Pons (tissue), 1 donor: ENCODE measurements around the gene ZNF580.

ENCODE experiments used
- DNase-seq: peaks from one replicate; pipeline ENCODE4 v3.0.0-alpha.2; 2016; ENCODE audit warnings: low spot score

The ZNF580 gene

DNA sequence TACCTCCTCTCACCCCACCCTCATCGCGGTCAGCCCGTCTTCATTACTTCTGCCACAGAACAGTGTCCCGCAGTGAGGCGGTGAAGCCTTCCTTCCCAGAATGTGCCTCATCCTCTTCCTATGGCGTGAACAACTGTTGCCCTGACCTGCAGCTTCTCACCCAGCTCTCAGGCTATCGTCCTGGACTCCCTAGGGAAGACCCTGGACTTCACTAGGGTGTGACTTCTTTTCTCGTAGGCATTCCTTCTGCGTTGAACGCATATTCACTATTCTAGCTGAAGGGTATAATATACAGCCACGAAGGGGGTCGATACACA is 34.4 kb upstream of the ZNF580 start:
- no peak for DNase-seq

DNA sequence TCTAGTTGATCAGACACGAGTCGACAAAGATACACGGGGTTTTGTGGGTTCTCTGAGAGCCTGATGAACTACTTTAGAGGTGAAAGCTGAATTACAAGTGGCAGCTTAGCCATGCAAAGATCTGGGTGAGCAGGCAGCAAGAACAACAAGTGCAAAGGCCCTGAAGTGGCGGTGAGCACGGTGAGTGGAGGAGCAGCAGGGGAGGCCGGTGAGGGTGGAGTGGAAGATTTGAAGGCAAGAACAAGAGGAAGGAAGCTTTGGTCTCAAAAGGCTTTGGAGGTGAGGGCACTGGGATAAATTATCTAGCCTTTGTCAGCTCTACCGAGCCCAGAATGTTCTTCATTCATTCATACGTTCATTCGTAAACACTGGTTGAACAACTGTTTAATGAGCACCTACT is 34.0 kb upstream of the ZNF580 start:
- no peak for DNase-seq

DNA sequence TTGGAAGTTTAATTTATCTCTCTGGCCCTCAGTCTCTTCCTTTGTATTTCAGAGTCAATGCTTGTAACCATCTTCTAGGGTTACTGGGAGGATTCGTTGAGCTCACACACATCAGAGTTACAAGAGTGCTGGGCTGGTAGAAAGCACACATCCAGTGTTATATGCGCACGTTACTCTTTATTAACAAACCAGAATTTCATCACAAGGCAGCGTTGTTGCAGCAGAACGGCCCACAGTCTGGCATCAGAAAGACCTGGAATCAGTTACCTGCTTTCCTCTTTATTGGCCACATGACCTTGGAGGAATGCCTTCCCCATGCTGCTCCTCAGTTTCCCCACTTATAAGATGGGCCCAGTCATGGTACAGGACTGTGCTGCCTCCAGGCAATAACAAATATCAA is 31.5 kb upstream of the ZNF580 start:
- DNase-seq = no peak

DNA sequence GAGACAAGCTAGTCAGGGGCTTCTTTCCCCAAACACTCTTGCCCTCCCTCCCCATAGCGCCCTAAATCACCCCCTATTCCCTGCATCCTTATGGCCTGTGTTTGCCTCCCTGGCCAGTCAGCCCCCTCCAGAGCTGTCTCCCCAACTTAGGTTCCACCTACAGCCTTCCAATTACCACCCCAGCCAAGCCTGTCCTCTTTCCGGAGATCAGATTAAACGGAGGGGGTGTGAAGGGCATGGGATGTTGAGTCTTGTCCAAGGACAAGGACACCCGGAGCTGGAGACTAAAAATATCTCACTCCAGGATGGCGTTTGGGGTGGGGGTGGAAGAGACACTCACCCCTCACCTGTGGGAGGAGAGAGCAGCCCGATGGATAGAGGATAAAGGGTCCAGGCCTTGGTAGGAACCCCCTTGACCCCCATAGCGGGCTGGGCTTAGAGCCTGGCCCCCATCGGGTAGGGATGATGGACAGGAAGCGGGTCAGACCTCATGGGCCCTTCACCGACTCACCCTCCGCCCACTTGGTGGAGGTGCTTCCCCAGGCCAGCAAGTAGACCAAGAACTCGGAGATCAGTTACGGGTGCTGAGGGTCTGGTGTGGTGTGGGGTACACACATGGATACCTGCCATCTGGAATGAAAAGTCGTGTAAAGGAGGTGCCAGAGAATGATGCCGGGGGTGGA is 29.4 kb upstream of the ZNF580 start:
- DNase-seq = no peak

DNA sequence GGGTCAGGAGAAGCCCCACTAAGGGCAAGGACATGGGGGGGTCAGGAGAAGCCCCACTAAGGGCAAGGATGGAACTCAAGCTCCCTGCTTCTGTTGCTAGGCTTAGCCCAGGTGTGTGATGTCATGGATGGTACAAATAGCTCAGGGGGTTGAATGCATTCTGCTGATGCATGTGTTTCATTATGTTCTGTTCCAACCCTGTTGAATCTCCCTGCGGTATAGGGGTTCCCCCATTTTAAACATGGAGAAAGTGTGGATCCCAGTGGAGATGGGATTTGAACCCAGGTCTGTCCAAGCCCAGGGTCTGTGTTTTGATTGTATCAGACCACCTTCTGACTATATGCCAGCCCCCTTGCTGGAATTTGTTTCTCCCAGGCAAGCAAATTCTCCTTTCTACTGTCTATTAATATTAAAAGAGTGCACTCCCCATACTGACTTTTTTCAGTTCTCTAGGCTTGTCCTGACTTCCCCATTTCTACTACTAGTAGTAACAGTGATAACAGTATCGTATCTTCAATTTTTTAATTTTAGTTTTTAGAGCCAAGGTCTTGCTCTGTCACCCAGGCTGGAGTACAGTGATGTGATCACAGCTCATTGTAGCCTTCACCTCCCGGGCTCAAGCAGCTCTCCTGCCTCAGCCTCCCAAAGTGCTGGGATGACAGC is 28.7 kb upstream of the ZNF580 start:
- no peak for DNase-seq

DNA sequence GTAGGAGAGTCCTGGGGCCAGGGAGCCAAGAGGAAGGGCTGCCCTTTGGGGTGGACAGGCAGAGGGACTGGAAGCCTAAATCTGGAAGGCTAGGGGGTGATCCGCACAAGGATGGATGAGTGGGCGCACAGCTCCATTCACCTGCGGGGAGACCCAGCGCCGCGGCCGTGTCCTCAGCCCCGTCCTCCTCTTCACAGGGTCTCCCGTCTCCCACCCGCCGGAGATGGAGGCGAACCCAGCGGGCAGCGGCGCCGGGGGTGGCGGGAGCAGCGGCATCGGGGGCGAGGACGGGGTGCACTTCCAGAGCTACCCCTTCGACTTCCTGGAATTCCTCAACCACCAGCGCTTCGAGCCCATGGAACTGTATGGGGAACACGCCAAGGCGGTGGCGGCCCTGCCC is 27.4 kb upstream of the ZNF580 start:
- no peak for DNase-seq

DNA sequence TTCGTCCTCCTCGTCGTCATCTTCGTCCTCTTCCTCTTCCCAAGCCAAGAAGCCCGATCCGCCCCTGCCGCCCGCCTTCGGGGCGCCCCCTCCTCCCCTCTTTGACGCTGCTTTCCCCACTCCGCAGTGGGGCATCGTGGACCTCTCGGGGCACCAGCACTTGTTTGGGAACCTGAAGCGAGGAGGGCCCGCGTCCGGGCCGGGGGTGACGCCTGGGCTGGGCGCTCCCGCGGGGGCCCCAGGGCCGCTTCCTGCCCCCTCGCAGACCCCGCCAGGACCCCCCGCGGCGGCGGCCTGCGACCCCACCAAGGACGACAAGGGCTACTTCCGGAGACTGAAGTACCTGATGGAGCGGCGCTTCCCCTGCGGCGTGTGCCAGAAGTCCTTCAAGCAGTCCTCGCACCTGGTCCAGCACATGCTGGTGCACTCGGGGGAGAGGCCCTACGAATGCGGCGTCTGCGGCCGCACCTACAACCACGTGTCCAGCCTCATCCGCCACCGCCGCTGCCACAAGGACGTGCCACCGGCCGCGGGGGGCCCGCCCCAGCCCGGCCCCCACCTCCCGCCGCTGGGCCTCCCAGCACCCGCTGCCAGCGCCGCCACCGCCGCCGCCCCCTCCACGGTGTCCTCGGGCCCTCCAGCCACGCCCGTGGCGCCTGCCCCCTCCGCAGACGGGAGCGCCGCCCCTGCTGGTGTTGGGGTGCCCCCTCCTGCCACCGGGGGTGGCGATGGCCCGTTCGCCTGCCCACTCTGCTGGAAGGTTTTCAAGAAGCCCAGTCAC is 26.7 kb upstream of the ZNF580 start:
- DNase-seq = no peak

DNA sequence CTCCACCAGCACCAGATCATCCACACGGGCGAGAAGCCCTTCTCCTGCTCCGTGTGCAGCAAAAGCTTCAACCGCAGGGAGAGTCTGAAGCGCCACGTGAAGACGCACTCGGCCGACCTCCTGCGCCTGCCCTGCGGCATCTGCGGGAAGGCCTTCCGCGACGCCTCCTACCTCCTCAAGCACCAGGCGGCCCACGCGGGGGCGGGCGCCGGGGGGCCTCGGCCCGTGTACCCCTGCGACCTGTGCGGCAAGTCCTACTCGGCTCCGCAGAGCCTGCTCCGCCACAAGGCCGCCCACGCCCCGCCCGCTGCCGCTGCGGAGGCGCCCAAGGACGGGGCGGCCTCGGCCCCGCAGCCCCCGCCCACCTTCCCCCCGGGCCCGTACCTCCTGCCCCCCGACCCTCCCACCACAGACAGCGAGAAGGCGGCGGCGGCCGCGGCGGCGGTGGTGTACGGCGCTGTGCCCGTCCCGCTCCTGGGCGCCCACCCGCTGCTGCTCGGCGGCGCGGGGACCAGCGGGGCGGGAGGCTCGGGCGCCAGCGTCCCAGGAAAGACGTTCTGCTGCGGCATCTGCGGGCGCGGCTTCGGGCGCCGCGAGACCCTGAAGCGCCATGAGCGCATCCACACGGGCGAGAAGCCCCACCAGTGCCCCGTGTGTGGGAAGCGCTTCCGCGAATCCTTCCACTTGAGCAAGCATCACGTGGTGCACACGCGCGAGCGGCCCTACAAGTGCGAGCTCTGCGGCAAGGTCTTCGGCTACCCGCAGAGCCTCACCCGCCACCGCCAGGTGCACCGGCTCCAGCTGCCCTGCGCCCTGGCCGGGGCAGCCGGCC is 25.9 kb upstream of the ZNF580 start:
- DNase-seq = no peak

DNA sequence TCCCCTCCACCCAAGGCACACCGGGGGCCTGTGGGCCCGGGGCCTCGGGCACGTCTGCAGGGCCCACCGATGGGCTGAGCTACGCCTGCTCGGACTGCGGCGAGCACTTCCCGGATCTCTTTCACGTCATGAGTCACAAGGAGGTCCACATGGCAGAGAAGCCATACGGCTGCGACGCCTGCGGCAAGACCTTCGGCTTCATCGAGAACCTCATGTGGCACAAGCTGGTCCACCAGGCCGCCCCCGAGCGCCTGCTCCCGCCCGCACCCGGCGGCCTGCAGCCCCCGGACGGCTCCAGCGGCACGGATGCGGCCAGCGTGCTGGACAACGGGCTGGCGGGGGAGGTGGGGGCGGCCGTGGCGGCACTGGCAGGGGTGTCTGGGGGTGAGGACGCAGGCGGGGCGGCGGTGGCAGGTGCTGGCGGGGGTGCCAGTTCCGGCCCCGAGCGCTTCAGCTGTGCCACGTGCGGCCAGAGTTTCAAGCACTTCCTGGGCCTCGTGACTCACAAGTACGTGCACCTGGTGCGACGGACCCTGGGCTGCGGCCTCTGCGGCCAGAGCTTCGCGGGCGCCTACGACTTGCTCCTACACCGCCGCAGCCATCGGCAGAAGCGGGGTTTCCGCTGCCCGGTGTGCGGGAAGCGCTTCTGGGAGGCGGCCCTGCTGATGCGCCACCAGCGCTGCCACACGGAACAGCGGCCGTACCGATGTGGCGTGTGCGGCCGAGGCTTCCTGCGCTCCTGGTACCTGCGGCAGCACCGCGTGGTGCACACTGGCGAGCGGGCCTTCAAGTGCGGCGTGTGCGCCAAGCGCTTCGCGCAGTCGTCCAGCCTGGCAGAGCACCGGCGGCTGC is 25.0 kb upstream of the ZNF580 start:
- no peak for DNase-seq

DNA sequence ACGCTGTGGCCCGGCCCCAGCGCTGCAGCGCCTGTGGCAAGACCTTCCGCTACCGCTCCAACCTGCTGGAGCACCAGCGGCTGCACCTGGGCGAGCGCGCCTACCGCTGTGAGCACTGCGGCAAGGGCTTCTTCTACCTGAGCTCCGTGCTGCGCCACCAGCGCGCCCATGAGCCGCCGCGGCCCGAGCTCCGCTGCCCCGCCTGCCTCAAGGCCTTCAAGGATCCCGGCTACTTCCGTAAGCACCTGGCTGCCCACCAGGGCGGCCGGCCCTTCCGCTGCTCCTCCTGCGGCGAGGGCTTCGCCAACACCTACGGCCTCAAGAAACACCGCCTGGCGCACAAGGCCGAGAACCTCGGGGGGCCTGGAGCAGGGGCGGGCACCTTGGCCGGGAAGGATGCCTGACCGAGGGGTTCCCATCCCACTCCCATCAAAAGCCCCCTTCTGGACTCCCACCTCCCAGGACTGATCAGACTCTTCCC is 24.4 kb upstream of the ZNF580 start:
- no peak for DNase-seq

DNA sequence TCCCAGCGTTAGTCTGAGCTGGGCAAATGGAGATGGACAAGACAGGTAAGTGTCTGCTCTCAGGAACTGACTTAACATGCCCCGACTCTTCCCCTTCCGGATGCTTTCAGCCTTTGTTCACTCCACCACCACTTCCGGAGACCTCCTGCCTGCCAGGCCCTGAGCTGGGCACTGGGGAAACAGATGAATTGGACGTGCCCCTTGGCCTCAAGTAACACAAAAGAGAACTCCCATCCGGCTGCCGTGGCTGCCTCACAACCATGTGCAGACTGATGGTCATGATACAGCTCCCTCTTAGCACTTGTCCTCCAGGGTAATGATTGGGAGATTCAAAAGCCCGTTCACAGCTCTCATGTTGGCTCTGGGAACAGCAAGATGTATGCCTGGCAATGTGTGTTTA is 23.4 kb upstream of the ZNF580 start:
- no peak for DNase-seq

DNA sequence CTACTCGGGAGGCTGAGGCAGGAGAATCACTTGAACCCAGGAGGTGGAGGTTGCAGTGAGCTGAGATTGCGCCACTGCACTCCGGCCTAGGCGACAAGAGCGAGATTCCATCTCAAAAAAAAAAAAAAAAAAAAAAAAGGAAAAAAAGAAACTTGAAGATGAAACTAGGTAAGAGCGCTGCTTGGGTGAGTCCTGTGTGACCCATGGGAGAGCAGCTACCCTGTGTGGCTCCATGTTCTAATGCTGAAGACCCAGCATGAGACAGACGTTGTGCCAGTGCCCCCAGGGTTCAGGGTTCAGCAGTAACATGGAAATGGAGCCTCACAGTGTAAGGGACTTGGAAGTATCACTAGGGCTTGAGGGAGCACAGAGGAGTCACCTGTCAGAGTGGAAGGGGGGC is 22.4 kb upstream of the ZNF580 start:
- DNase-seq = no peak

DNA sequence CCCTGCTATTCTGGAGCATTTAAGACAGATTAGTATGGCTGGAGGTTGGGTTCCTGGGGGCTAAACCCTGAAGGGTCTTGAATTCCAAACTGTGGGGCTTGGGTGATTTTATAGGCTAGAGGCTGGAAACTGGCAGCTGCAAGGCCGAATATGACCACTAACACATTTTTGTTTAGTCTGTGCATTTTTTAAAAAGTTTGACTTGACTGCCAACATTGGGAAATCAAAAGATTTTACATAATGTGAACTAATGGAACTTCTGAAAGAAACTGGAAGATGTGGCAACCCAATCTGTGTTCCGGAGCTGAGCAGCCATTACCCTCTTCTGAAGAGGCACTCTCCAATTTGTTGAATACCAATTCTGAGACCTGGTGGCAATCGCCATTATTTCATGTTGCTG is 21.5 kb upstream of the ZNF580 start:
- no peak for DNase-seq

DNA sequence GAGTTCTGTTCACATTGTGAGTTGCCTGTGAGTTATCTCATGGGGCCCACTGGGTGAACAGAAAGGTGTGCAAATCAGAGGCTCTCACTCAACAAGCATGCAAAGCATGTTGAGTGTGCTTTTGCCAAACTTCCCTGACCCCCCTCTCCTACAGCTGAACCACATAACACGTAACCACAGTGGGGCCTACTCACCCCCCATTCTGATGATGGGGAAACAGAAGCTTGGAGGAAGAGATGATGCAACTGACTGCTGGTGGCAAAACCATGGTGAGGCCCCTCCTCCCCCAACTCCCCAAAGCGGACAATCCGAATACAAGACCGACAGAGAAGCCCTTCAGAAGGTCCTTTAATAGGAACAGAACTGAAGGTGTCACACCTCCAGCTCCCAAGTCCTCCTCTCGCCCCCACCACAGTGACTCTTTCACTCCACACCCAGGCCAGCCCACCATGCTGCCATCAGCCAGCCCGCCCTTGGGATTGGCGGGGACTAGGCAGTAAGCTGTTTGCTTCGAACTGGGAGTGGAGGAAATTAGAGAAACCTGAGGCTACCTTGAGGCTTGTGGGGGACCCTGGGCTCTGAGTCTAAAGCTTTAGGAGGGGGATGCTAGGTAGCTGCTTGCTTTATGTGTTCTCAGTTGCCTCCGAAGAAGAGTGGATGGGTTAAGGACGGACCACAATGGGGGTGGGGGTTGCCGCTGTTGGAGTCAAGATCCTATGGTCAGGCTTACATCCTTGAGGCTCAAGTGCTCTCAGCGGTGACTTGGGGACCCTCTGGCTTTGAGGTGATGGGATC is 20.2 kb upstream of the ZNF580 start:
- DNase-seq = no peak

DNA sequence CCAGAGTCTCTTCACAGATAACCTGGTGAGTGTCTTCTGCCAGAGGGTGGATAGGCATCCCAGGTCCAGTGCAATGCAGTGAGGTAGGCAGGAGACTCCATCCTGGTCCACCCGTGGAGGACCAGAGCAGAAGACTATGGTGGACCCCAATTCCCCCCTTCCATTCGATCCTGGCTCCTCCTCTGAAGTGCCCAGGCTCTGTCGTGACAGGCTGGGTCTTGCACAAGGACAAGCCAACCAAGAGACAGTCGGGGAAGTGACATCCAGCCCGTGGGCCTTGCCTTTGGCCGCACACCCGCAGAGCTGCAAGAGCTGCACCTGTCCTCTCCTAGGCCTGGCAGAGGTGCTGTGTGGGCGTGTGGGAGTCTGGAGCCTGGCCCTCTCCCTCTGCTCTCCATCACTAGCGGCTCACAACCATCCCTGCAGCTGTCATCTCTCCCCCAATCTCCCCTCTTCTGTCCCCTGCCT is 19.6 kb upstream of the ZNF580 start:
- no peak for DNase-seq

DNA sequence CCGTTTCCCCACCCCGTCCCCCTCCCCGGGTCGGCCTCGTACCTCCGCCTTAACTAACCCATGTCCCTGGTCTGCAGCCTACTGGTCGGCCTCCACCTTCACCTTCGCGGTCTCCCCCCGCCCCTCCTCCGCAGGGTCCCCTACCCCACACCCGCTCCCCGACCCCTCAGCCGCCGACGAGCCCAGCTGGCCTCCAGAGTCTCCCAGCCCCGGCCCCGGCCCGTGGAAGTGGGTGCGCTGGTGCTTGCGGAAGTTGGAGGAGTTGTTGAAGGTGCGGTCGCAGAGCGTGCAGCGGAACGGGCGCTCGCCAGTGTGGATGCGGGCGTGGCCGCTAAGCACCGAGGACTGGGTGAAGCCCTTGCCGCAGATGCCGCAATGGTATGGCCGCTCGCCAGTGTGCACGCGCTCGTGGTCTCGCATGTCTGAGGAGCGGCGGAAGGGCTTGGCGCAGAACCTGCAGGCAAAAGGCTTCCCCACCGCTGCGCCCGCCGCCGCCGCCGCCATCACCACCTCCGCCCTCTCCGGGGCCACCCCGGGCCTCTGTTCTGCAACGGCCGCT is 19.1 kb upstream of the ZNF580 start:
- DNase-seq = no peak

DNA sequence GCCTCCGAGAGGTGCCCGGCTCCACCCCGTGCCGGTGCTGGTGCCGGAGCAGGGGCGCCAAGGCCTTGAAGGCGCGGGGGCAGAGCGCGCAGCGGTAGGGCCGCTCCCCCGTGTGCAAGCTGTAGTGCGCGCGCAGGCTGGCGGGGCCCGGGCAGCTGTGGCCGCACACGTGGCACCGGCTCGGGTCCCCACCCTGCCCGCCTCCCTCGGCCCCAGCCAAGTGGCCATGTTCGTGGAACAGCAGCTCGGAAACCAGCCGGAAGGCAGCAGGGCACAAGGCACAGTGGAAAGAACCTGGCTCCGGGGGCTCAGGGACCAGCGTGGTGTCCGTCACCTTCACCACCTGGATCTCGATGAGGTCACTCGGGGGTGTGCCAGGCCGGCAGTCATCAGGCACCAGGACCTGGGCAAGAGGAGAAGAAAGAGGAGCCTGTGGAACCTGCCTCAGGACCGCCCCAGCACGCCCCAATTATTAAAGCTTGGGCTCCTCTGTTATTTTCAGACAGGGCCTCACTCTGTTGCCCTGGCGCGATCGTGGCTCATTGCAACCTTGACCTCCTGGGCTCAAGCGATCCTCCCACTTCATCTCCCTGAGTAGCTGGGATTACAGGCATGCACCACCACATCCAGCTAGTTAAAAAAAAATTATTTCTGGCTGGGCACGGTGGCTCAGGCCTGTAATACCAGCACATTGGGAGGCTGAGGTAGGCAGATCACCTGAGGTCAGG is 18.4 kb upstream of the ZNF580 start:
- DNase-seq = no peak

DNA sequence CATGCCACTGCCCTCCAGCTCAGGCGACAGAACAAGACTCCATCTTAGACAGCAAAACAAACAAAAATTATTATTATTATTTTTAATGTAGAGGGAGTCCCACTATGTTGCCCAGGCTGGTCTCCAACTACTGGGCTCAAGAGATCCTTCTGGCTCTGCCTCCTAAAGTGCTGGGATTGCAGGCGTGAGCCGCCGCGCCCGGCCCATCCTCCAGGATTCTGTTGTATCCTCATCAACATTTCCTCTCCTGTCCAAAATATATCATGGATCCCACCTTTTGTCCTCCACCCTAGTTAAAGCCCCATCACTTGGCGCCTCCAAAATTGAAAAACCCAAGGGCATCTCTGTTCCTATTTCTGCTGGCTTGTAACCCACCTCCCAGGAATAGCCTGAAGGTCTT is 17.7 kb upstream of the ZNF580 start:
- no peak for DNase-seq

DNA sequence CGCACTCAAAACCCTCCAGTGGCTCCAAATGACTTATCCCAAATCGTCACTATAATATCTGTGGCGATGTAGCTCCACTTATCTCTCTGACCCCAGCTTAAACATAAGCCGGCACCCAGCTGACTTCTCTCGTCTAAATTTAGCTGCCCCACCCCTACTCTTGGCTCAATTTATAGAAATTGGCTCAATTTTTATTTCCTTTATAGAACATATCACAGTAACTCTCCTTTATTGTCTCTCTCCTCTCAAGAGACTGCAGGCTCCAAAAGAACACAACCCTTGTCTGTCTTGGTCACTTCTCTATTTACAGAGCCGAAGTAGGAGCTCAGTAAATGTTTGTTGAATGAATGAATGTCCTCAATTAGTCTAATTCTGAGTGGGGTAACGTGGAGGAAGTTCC is 17.2 kb upstream of the ZNF580 start:
- no peak for DNase-seq
